ENCODE results near the gene RBM47. TPM values are rescaled to one million over a fixed set of nuclear protein-coding genes. Genes with fewer than 3 reads are reported as not detected.

The RBM47 gene
- total RNA-seq, 2 experiments from 2014 or later, result 0.27 to 0.92 TPM

DNA sequence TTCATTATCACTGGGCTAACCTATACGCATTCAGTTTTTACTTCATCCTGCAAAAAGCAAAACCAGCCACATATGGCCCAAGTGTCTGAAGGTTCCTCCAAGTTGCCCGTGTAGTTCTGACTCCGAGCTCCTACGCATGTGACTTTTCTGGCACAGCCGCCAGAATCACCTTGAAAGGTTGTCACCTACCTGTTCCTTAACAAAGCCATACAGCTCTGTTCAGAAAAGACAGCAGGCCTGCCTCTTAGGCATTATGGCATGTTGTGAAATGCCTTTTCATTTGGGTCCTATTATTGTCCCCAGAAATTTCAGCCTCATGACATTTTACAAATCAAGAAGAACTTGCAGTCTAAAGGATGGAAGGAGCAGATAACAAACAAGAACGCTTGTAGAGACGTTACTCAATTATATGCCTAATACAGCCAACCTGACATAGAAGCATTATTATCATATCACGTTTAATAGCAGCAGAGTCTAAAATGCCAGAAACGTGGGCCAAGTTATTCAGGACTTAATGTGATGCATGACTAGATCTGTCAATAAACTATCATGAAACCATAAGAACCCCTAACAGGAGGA is 118.5 kb downstream of the RBM47 start:
- ChIA-PET POLR2A (no interaction called here), CTCF (no interaction called here)
- H3K27ac Mint-ChIP-seq, result no peak overlapping the region
- intact Hi-C loops (cut with DNase I, micrococcal nuclease), result no loop called here
- Histone ChIP-seq H3K27me3 (ENCODE audit: control insufficient read depth in 1 of 2, insufficient read depth in 2 of 2, low read length in 2 of 2) (no peaks in the 10 kb centered on the region), H3K4me1 (ENCODE audit: insufficient read depth, low read length) (no peaks in the 10 kb centered on the region), H3K27ac (ENCODE audit: low read depth in 1 of 2, low read length in 2 of 2) (no peak overlapping the region), H3K36me3 (ENCODE audit: insufficient read depth, low read length) (no peaks in the 10 kb centered on the region), H3K9me3 (ENCODE audit: control insufficient read depth in 1 of 2, insufficient read depth in 1 of 2, low read length in 2 of 2) (peaks cover 0 to 4% of the 10 kb centered on the region in 2 experiments), H3K4me3 (ENCODE audit: low read length) (no peak overlapping the region)
- TF ChIP-seq, protein P1, sequence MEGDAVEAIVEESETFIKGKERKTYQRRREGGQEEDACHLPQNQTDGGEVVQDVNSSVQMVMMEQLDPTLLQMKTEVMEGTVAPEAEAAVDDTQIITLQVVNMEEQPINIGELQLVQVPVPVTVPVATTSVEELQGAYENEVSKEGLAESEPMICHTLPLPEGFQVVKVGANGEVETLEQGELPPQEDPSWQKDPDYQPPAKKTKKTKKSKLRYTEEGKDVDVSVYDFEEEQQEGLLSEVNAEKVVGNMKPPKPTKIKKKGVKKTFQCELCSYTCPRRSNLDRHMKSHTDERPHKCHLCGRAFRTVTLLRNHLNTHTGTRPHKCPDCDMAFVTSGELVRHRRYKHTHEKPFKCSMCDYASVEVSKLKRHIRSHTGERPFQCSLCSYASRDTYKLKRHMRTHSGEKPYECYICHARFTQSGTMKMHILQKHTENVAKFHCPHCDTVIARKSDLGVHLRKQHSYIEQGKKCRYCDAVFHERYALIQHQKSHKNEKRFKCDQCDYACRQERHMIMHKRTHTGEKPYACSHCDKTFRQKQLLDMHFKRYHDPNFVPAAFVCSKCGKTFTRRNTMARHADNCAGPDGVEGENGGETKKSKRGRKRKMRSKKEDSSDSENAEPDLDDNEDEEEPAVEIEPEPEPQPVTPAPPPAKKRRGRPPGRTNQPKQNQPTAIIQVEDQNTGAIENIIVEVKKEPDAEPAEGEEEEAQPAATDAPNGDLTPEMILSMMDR (IDR thresholded peaks at IDR 0.05), result no peak
- no peak overlapping the region for H3K4me3 Mint-ChIP-seq
- no peaks in the 10 kb centered on the region for H3K4me1 Mint-ChIP-seq (ENCODE audit: low read depth)
- ATAC-seq (ENCODE audit: poor library complexity) (no peak), DNase-seq (no peak)
- no peaks in the 10 kb centered on the region for H3K36me3 Mint-ChIP-seq (ENCODE audit: low read depth)
- no peaks in the 10 kb centered on the region for H3K9me3 Mint-ChIP-seq
- no peaks in the 10 kb centered on the region for H3K27me3 Mint-ChIP-seq

DNA sequence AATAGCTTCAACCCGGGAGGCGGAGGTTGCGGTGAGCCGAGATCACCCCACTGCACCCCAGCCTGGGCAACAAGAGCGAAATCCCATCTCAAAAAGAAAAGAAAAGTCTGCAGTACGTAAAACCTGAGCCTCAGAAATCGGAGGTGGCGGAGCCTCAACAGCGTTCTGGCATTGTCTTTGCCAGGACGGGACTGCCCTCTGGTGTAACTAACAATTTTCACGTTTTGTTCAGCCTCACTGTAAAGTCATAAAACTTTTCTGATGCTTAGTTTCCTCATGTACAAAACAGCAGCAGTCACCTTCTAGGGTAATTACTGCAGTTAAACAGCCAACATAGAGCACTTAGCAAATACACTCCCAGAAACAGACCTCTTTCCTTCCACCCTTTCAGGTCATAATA is 121.7 kb downstream of the RBM47 start:
- H3K4me3 ChIP-seq (ENCODE audit: low read length), result no peak overlapping the region
- ATAC-seq (ENCODE audit: poor library complexity), result no peak
- CTCF ChIA-PET, result no interaction called here
- TF ChIP-seq, protein P1 (IDR thresholded peaks at IDR 0.05), result no peak
- no peaks in the 10 kb centered on the region for H3K27me3 ChIP-seq (ENCODE audit: control insufficient read depth in 1 of 2, insufficient read depth in 2 of 2, low read length in 2 of 2)
- intact Hi-C loops (cut with DNase I, micrococcal nuclease), result no loop called here
- H3K36me3 ChIP-seq (ENCODE audit: insufficient read depth, low read length), result no peaks in the 10 kb centered on the region
- no peaks in the 10 kb centered on the region for H3K9me3 ChIP-seq (ENCODE audit: control insufficient read depth in 1 of 2, insufficient read depth in 1 of 2, low read length in 2 of 2)
- Mint-ChIP-seq H3K36me3 (ENCODE audit: low read depth) (no peaks in the 10 kb centered on the region), H3K4me3 (no peak overlapping the region), H3K27ac (no peak overlapping the region), H3K9me3 (no peaks in the 10 kb centered on the region), H3K4me1 (ENCODE audit: low read depth) (peaks cover 4% of the 10 kb centered on the region), H3K27me3 (no peaks in the 10 kb centered on the region)
- POLR2A ChIA-PET, result no interaction called here
- peaks cover 3% of the 10 kb centered on the region for H3K4me1 ChIP-seq (ENCODE audit: insufficient read depth, low read length)
- no peak overlapping the region for H3K27ac ChIP-seq (ENCODE audit: low read depth in 1 of 2, low read length in 2 of 2)
- DNase-seq, result peak in 1 of 14 experiments; percentile 28

DNA sequence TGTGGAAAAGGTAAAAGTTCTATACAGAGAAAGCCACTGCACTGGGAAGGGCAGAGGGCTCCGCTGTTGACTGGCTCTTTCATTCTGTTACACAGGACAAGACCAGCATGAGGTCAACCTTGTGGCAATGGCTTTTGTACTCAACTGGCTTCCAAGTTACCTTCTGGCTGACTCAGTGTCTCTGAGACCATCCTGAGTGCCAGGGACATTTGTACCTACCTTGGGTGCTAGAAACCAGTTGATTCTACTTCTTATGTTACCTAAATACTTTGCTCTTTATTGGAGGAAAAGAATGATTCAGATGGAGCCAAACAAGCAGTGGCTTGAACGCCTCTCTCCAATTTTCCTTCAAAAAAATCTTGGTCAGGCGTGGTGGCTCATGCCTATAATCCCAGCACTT is 123.2 kb downstream of the RBM47 start:
- ChIA-PET POLR2A (no interaction called here), CTCF (no interaction called here)
- ATAC-seq (ENCODE audit: poor library complexity) (no peak), DNase-seq (no peak)
- no peaks in the 10 kb centered on the region for H3K27me3 ChIP-seq (ENCODE audit: control insufficient read depth in 1 of 2, insufficient read depth in 2 of 2, low read length in 2 of 2)
- H3K27me3 Mint-ChIP-seq, result no peaks in the 10 kb centered on the region
- intact Hi-C loops (cut with DNase I, micrococcal nuclease), result no loop called here
- no peak overlapping the region for H3K27ac Mint-ChIP-seq
- H3K4me1 ChIP-seq (ENCODE audit: insufficient read depth, low read length), result peaks cover 9% of the 10 kb centered on the region
- no peak overlapping the region for H3K27ac ChIP-seq (ENCODE audit: low read depth in 1 of 2, low read length in 2 of 2)
- no peaks in the 10 kb centered on the region for H3K9me3 ChIP-seq (ENCODE audit: control insufficient read depth in 1 of 2, insufficient read depth in 1 of 2, low read length in 2 of 2)
- H3K4me3 ChIP-seq (ENCODE audit: low read length), result no peak overlapping the region
- H3K4me1 Mint-ChIP-seq (ENCODE audit: low read depth), result peaks cover 11% of the 10 kb centered on the region
- TF ChIP-seq, protein P1 (IDR thresholded peaks at IDR 0.05), result no peak
- H3K36me3 ChIP-seq (ENCODE audit: insufficient read depth, low read length), result no peaks in the 10 kb centered on the region
- H3K36me3 Mint-ChIP-seq (ENCODE audit: low read depth), result no peaks in the 10 kb centered on the region
- no peaks in the 10 kb centered on the region for H3K9me3 Mint-ChIP-seq
- no peak overlapping the region for H3K4me3 Mint-ChIP-seq

Measured in CD4-positive, alpha-beta T cell (primary cell).